Stimulated activated CD8-positive, alpha-beta memory T cell treated with anti-CD3 and anti-CD28 coated beads, Interleukin-4, amount 100 ng/mL, for 4 hours (primary cell): ENCODE data around the gene LRRC28.
A peak's percentile ranks its signal among the peaks of the same experiment; 100 is the strongest.

ENCODE experiments used
- DNase-seq, 2 donors: peaks; one replicate each; pipeline ENCODE4 v3.0.0-alpha.2; 2020; ENCODE audit warnings: low read depth in 2 of 2, low spot score in 1 of 2

LRRC28 gene

GRCh38 chr15:99341786-99342185 is 90.5 kb downstream of the LRRC28 start:
- DNase-seq, result no peak

- DNase-seq, result no peak
Observed at GRCh38 chr15:99343208-99343607, 91.9 kb downstream of the LRRC28 start.

GRCh38 chr15:99343881-99344551 is 92.7 kb downstream of the LRRC28 start:
- DNase-seq, result peak; percentile 6 to 9

- DNase-seq, result no peak
Observed at GRCh38 chr15:99344639-99345038, 93.4 kb downstream of the LRRC28 start.

GRCh38 chr15:99345242-99345641 is 94.0 kb downstream of the LRRC28 start:
- no peak for DNase-seq

- DNase-seq, result no peak
Observed at GRCh38 chr15:99345832-99346462, 94.7 kb downstream of the LRRC28 start.

- DNase-seq, result no peak
Observed at GRCh38 chr15:99347574-99347973, 96.3 kb downstream of the LRRC28 start.

- DNase-seq, result no peak
Observed at GRCh38 chr15:99348412-99348811, 97.1 kb downstream of the LRRC28 start.

- no peak for DNase-seq
Observed at GRCh38 chr15:99350408-99350807, 99.1 kb downstream of the LRRC28 start.

GRCh38 chr15:99359769-99360168 is 108.5 kb downstream of the LRRC28 start:
- no peak for DNase-seq

- no peak for DNase-seq
Observed at GRCh38 chr15:99361545-99362185, 110.4 kb downstream of the LRRC28 start.

GRCh38 chr15:99365242-99365641 is 114.0 kb downstream of the LRRC28 start:
- no peak for DNase-seq

- DNase-seq, result no peak
Observed at GRCh38 chr15:99366013-99366412, 114.7 kb downstream of the LRRC28 start.

- DNase-seq, result no peak
Observed at GRCh38 chr15:99368743-99369142, 117.5 kb downstream of the LRRC28 start.

GRCh38 chr15:99369196-99369595 is 117.9 kb downstream of the LRRC28 start:
- DNase-seq, result no peak

GRCh38 chr15:99371180-99372103 is 120.2 kb downstream of the LRRC28 start:
- no peak for DNase-seq

- no peak for DNase-seq
Observed at GRCh38 chr15:99385005-99385669, 133.9 kb downstream of the LRRC28 start.

GRCh38 chr15:99385865-99386264 is 134.6 kb downstream of the LRRC28 start:
- DNase-seq, result no peak

GRCh38 chr15:99386391-99386790 is 135.1 kb downstream of the LRRC28 start:
- no peak for DNase-seq

- no peak for DNase-seq
Observed at GRCh38 chr15:99387421-99388168, 136.3 kb downstream of the LRRC28 start.
